SJSA1 (cell line): Measurements from ENCODE around the gene CGB2. TPM values are rescaled to one million over a fixed set of nuclear protein-coding genes. Genes with fewer than 3 reads are reported as not detected.
"Not testable (repeated sequence)": the region's sequence is repeated elsewhere in the genome, so short reads cannot be mapped to it uniquely, and the experiment has no call there.

Experiments used
- DNase-seq, 2 experiments: peaks; one replicate each; pipeline ENCODE4 v3.0.0-alpha.2; 2015 to 2020; ENCODE audit warnings: low spot score in 2 of 2, low read depth in 1 of 2
- H3K27ac ChIP-seq: fragments of 250-450 bp; sonication (Bioruptor Pico); 2 replicates; pipeline ENCODE4 v1.5.1; 2020; ENCODE audit warnings: mild to moderate bottlenecking, moderate library complexity
- H3K27me3 ChIP-seq: fragments of 250-450 bp; sonication (Bioruptor Pico); replicated peaks from 2 replicates; pipeline ENCODE4 v1.5.1; 2020; ENCODE audit warnings: mild to moderate bottlenecking, moderate library complexity
- H3K36me3 ChIP-seq: fragments of 250-450 bp; sonication (Bioruptor Pico); 2 replicates; pipeline ENCODE4 v1.5.1; 2020; ENCODE audit warnings: mild to moderate bottlenecking
- H3K4me1 ChIP-seq: fragments of 250-450 bp; sonication (Bioruptor Pico); replicated peaks from 2 replicates; pipeline ENCODE4 v1.6.1; 2021; ENCODE audit warnings: mild to moderate bottlenecking
- H3K4me3 ChIP-seq: fragments of 250-450 bp; sonication (Bioruptor Pico); 2 replicates; pipeline ENCODE4 v1.5.1; 2020; ENCODE audit warnings: mild to moderate bottlenecking
- H3K9me3 ChIP-seq: fragments of 250-450 bp; sonication (Bioruptor Pico); replicated peaks from 2 replicates; pipeline ENCODE4 v1.5.1; 2020; ENCODE audit warnings: mild to moderate bottlenecking
- total RNA-seq: library from RNA; depleted of rRNA; stranded (reverse); fragments of >200 nt; shearing (Covaris generic); gene quantifications from 2 replicates; pipeline ENCODE4 v1.2.3, GENCODE V29; 2014; rRNA removed

The CGB2 gene
- not detected in 2 replicates for total RNA-seq

- H3K27ac ChIP-seq, DNase-seq, H3K9me3 ChIP-seq, H3K27me3 ChIP-seq, H3K4me1 ChIP-seq, H3K36me3 ChIP-seq, H3K4me3 ChIP-seq: not testable (repeated sequence)
These were observed at the start of gene CGB2 for GRCh38 chr19:49031642-49032301. Gene CGB2, plus strand, starts transcription at chr19:49031890. Its CDS starts 206 bp downstream, at chr19:49032096.

- Histone ChIP-seq H3K27ac (no peak overlapping the region), H3K4me1 (peaks cover 24% of the 10 kb centered on the region), H3K9me3 (no peaks in the 10 kb centered on the region), H3K27me3 (no peaks in the 10 kb centered on the region), H3K4me3 (no peak overlapping the region), H3K36me3 (peaks cover 70% of the 10 kb centered on the region)
- DNase-seq: no peak
These were observed 49.4 kb upstream of the CGB2 start for GRCh38 chr19:48982280-48982679.

GRCh38 chr19:48985711-48986110 is 46.0 kb upstream of the CGB2 start:
- no peak for DNase-seq
- H3K27me3 ChIP-seq: no peaks in the 10 kb centered on the region
- no peaks in the 10 kb centered on the region for H3K4me1 ChIP-seq
- peaks cover 92% of the 10 kb centered on the region for H3K36me3 ChIP-seq
- H3K9me3 ChIP-seq: no peaks in the 10 kb centered on the region
- H3K4me3 ChIP-seq: no peak overlapping the region
- no peak overlapping the region for H3K27ac ChIP-seq

GRCh38 chr19:48986211-48986610 is 45.5 kb upstream of the CGB2 start:
- Histone ChIP-seq H3K27me3 (no peaks in the 10 kb centered on the region), H3K4me3 (no peak overlapping the region), H3K4me1 (no peaks in the 10 kb centered on the region), H3K27ac (no peak overlapping the region), H3K36me3 (peaks cover 96% of the 10 kb centered on the region), H3K9me3 (no peaks in the 10 kb centered on the region)
- DNase-seq: no peak

- no peak overlapping the region for H3K27ac ChIP-seq
- H3K4me1 ChIP-seq: peaks cover 6% of the 10 kb centered on the region
- H3K4me3 ChIP-seq: no peak overlapping the region
- no peaks in the 10 kb centered on the region for H3K9me3 ChIP-seq
- H3K36me3 ChIP-seq: peaks cover 85% of the 10 kb centered on the region
- H3K27me3 ChIP-seq: no peaks in the 10 kb centered on the region
- DNase-seq: no peak
These were observed 44.4 kb upstream of the CGB2 start for GRCh38 chr19:48987323-48987722.

GRCh38 chr19:48988286-48988685 is 43.4 kb upstream of the CGB2 start:
- Histone ChIP-seq H3K27ac (no peak overlapping the region), H3K9me3 (no peaks in the 10 kb centered on the region), H3K4me1 (peaks cover 6% of the 10 kb centered on the region), H3K4me3 (no peak overlapping the region), H3K36me3 (peaks cover 76% of the 10 kb centered on the region), H3K27me3 (no peaks in the 10 kb centered on the region)
- no peak for DNase-seq

- no peaks in the 10 kb centered on the region for H3K27me3 ChIP-seq
- no peak overlapping the region for H3K4me3 ChIP-seq
- H3K9me3 ChIP-seq: no peaks in the 10 kb centered on the region
- H3K27ac ChIP-seq: no peak overlapping the region
- H3K4me1 ChIP-seq: peaks cover 6% of the 10 kb centered on the region
- no peak for DNase-seq
- H3K36me3 ChIP-seq: peaks cover 70% of the 10 kb centered on the region
These were observed 42.8 kb upstream of the CGB2 start for GRCh38 chr19:48988860-48989259.

GRCh38 chr19:48989701-48990291 is 41.9 kb upstream of the CGB2 start:
- Histone ChIP-seq H3K27me3 (no peaks in the 10 kb centered on the region), H3K4me1 (peaks cover 13% of the 10 kb centered on the region), H3K27ac (no peak overlapping the region), H3K36me3 (peaks cover 66% of the 10 kb centered on the region), H3K4me3 (no peak overlapping the region), H3K9me3 (no peaks in the 10 kb centered on the region)
- no peak for DNase-seq

GRCh38 chr19:48990400-48990799 is 41.3 kb upstream of the CGB2 start:
- DNase-seq: no peak
- Histone ChIP-seq H3K36me3 (peaks cover 60% of the 10 kb centered on the region), H3K27ac (no peak overlapping the region), H3K4me3 (no peak overlapping the region), H3K27me3 (no peaks in the 10 kb centered on the region), H3K9me3 (no peaks in the 10 kb centered on the region), H3K4me1 (peaks cover 15% of the 10 kb centered on the region)

GRCh38 chr19:48991011-48991609 is 40.6 kb upstream of the CGB2 start:
- no peak for DNase-seq
- Histone ChIP-seq H3K4me3 (no peak overlapping the region), H3K9me3 (no peaks in the 10 kb centered on the region), H3K4me1 (peaks cover 15% of the 10 kb centered on the region), H3K27me3 (no peaks in the 10 kb centered on the region), H3K27ac (no peak overlapping the region), H3K36me3 (peaks cover 52% of the 10 kb centered on the region)

- no peaks in the 10 kb centered on the region for H3K27me3 ChIP-seq
- peak; percentile 58 to 76 for DNase-seq
- peak overlapping the region; percentile 51 for H3K4me3 ChIP-seq
- no peaks in the 10 kb centered on the region for H3K9me3 ChIP-seq
- peaks cover 15% of the 10 kb centered on the region for H3K4me1 ChIP-seq
- H3K27ac ChIP-seq: peak overlapping the region; percentile 58
- peaks cover 43% of the 10 kb centered on the region for H3K36me3 ChIP-seq
These were observed 39.7 kb upstream of the CGB2 start for GRCh38 chr19:48991873-48992580.

GRCh38 chr19:48992581-48993174 is 39.0 kb upstream of the CGB2 start:
- no peak for DNase-seq
- peaks cover 39% of the 10 kb centered on the region for H3K36me3 ChIP-seq
- H3K27me3 ChIP-seq: no peaks in the 10 kb centered on the region
- H3K4me3 ChIP-seq: peak overlapping the region; percentile 51
- peak overlapping the region; percentile 58 for H3K27ac ChIP-seq
- H3K4me1 ChIP-seq: peaks cover 15% of the 10 kb centered on the region
- no peaks in the 10 kb centered on the region for H3K9me3 ChIP-seq

GRCh38 chr19:48993175-48994034 is 38.3 kb upstream of the CGB2 start, which contains the start of the genes GYS1 and RUVBL2:
Gene GYS1, minus strand, starts transcription at chr19:48993309. Its CDS starts 197 bp downstream, at chr19:48993112.
Gene RUVBL2, plus strand, starts transcription at chr19:48993887. Its CDS starts 25 bp downstream, at chr19:48993912.
- peak; percentile 100 for DNase-seq
- Histone ChIP-seq H3K36me3 (peaks cover 32% of the 10 kb centered on the region), H3K4me3 (peak within 1 kb of the TSS; percentile 51)

More at GRCh38 chr19:48993175-48994034, 38.3 kb upstream of the CGB2 start, which contains the start of the genes GYS1 and RUVBL2:
- Histone ChIP-seq H3K9me3 (no peaks in the 10 kb centered on the region), H3K4me1 (peaks cover 15% of the 10 kb centered on the region), H3K27me3 (no peaks in the 10 kb centered on the region), H3K27ac (peak within 1 kb of the TSS; percentile 80)
